Smooth muscle cell (in vitro differentiated cells): ENCODE data around the gene ISCA1. TPM values are rescaled to one million over a fixed set of nuclear protein-coding genes. Genes with fewer than 3 reads are reported as not detected.

Source experiments
- DNase-seq: peaks from one replicate; lab custom pipeline; 2025; ENCODE audit not compliant: unreplicated experiment; lab: John Stamatoyannopoulos, UW
- H2AFZ ChIP-seq: fragments of 200-600 bp; sonication (generic); 2 replicates; pipeline ENCODE4 v1.6.0; 2016; ENCODE audit warnings: antibody characterized with exemption, low read depth, mild to moderate bottlenecking
- H3F3A ChIP-seq: fragments of 200-600 bp; sonication (generic); 2 replicates; pipeline ENCODE4 v1.6.0; 2017; ENCODE audit warnings: antibody characterized with exemption, low read depth
- H3K27ac ChIP-seq: fragments of 200-600 bp; sonication (generic); 2 replicates; pipeline ENCODE4 v1.5.1; 2016; ENCODE audit warnings: low read depth, mild to moderate bottlenecking
- H3K27me3 ChIP-seq: fragments of 200-600 bp; sonication (generic); 2 replicates; pipeline ENCODE4 v1.6.1; 2016; ENCODE audit warnings: low read depth, mild to moderate bottlenecking
- H3K36me3 ChIP-seq: fragments of 200-600 bp; sonication (generic); 2 replicates; pipeline ENCODE4 v1.5.1; 2016; ENCODE audit warnings: low read depth
- H3K4me1 ChIP-seq: fragments of 200-600 bp; sonication (generic); 2 replicates; pipeline ENCODE4 v1.5.1; 2016; ENCODE audit warnings: low read depth
- H3K4me2 ChIP-seq: fragments of 200-600 bp; sonication (generic); 2 replicates; pipeline ENCODE4 v1.6.0; 2016; ENCODE audit warnings: mild to moderate bottlenecking
- H3K4me3 ChIP-seq: fragments of 200-600 bp; sonication (generic); 2 replicates; pipeline ENCODE4 v1.5.1; 2016; ENCODE audit warnings: mild to moderate bottlenecking
- H3K79me2 ChIP-seq: fragments of 200-600 bp; sonication (generic); 2 replicates; pipeline ENCODE4 v1.6.0; 2016; ENCODE audit warnings: low read depth, mild to moderate bottlenecking
- H3K9ac ChIP-seq: fragments of 200-600 bp; sonication (generic); 2 replicates; pipeline ENCODE4 v1.6.0; 2016; ENCODE audit warnings: low read depth
- H3K9me3 ChIP-seq: fragments of 200-600 bp; sonication (generic); replicated peaks from 2 replicates; pipeline ENCODE4 v1.5.1; 2016; ENCODE audit warnings: low read depth
- H4K20me1 ChIP-seq: fragments of 200-600 bp; sonication (generic); 2 replicates; pipeline ENCODE4 v1.6.0; 2016; ENCODE audit warnings: low read depth
- CTCF ChIP-seq: fragments of 200-600 bp; sonication (generic); IDR thresholded peaks from 2 replicates; pipeline ENCODE4 v1.5.1; 2017; ENCODE audit warnings: borderline replicate concordance, mild to moderate bottlenecking, antibody characterized with exemption; ENCODE audit not compliant: insufficient read depth, poor library complexity, severe bottlenecking
- WGBS: methylation state at CpG from one replicate; pipeline ENCODE4 v1.1.7; 2016; ENCODE audit warnings: low lambda C conversion rate; 5-methylcytosine and 5-hydroxymethylcytosine counted together
- polyA plus RNA-seq: library from polyadenylated mRNA; unstranded; fragments of >200 nt; fragmentation: Nextera tagmentation; extraction: Ambion mirVana; gene quantifications from 2 replicates; pipeline ENCODE4 v1.2.1, GENCODE V29; 2016
- total RNA-seq: library from RNA; depleted of rRNA; stranded (reverse); fragments of >200 nt; gene quantifications from 2 replicates; pipeline ENCODE4 v1.2.3, GENCODE V29; 2014

ISCA1 gene
- total and polyA plus RNA-seq, 2 experiments from 2014 or later, result 19.8 to 38.9 TPM

- TF ChIP-seq CTCF, result no peak
- peaks cover 13% of the 10 kb centered on the region for H3K9me3 ChIP-seq
- H3K36me3 ChIP-seq, result no peaks in the 10 kb centered on the region
- H3K9ac ChIP-seq, result no peak overlapping the region
- no peaks in the 10 kb centered on the region for H3F3A ChIP-seq
- H3K27me3 ChIP-seq, result no peaks in the 10 kb centered on the region
- no peak for DNase-seq
- H3K27ac ChIP-seq, result no peak overlapping the region
- H4K20me1 ChIP-seq, result no peaks in the 10 kb centered on the region
- H2AFZ ChIP-seq, result no peak overlapping the region
- no peaks in the 10 kb centered on the region for H3K79me2 ChIP-seq
- no peak overlapping the region for H3K4me3 ChIP-seq
- H3K4me2 ChIP-seq, result no peak overlapping the region
- H3K4me1 ChIP-seq, result no peaks in the 10 kb centered on the region
These were observed 32.2 kb downstream of the ISCA1 start for GRCh38 chr9:86250123-86250522.

- no peak for TF ChIP-seq CTCF
- no peak for DNase-seq
- Histone ChIP-seq H3K4me2 (no peak overlapping the region), H3K4me3 (no peak overlapping the region), H3F3A (no peaks in the 10 kb centered on the region), H3K27ac (no peak overlapping the region), H4K20me1 (no peaks in the 10 kb centered on the region), H3K27me3 (no peaks in the 10 kb centered on the region), H3K4me1 (no peaks in the 10 kb centered on the region), H3K9me3 (peaks cover 13% of the 10 kb centered on the region), H2AFZ (no peak overlapping the region), H3K9ac (no peak overlapping the region), H3K79me2 (no peaks in the 10 kb centered on the region), H3K36me3 (no peaks in the 10 kb centered on the region)
- WGBS, result 90% methylated on average over 4 of the region's 4 CpGs
These were observed 33.6 kb downstream of the ISCA1 start for GRCh38 chr9:86248746-86249145.

GRCh38 chr9:86246752-86247161 is 35.6 kb downstream of the ISCA1 start:
- Histone ChIP-seq H2AFZ (no peak overlapping the region), H3K9ac (no peak overlapping the region), H3K27me3 (no peaks in the 10 kb centered on the region), H4K20me1 (no peaks in the 10 kb centered on the region), H3K79me2 (no peaks in the 10 kb centered on the region), H3K4me2 (no peak overlapping the region), H3K4me3 (no peak overlapping the region), H3K36me3 (no peaks in the 10 kb centered on the region), H3F3A (no peaks in the 10 kb centered on the region), H3K27ac (no peak overlapping the region), H3K4me1 (no peaks in the 10 kb centered on the region), H3K9me3 (no peaks in the 10 kb centered on the region)
- 67% methylated on average over 6 of the region's 6 CpGs for WGBS
- TF ChIP-seq CTCF, result no peak
- DNase-seq, result no peak

GRCh38 chr9:86242071-86242470 is 40.3 kb downstream of the ISCA1 start:
- DNase-seq, result no peak
- H3K9me3 ChIP-seq, result no peaks in the 10 kb centered on the region
- no peak overlapping the region for H3K9ac ChIP-seq
- H3K27me3 ChIP-seq, result no peaks in the 10 kb centered on the region
- H3K4me3 ChIP-seq, result no peak overlapping the region
- no peak for TF ChIP-seq CTCF
- no peak overlapping the region for H3K4me2 ChIP-seq
- no peaks in the 10 kb centered on the region for H3F3A ChIP-seq
- H3K27ac ChIP-seq, result no peak overlapping the region
- H4K20me1 ChIP-seq, result no peaks in the 10 kb centered on the region
- H2AFZ ChIP-seq, result no peak overlapping the region
- WGBS, result 63% methylated on average over 2 of the region's 2 CpGs
- H3K79me2 ChIP-seq, result no peaks in the 10 kb centered on the region
- no peaks in the 10 kb centered on the region for H3K4me1 ChIP-seq
- no peaks in the 10 kb centered on the region for H3K36me3 ChIP-seq
